ENCODE results near the gene ANO1.

The ANO1 gene

GRCh38 chr11:70226183-70226582, 148.1 kb downstream of the ANO1 start:
- DNase-seq: no peak

- no peak for DNase-seq
These were observed 148.8 kb downstream of the ANO1 start for GRCh38 chr11:70226967-70227366.

- DNase-seq: no peak
These were observed 151.6 kb downstream of the ANO1 start for GRCh38 chr11:70229737-70230136.

GRCh38 chr11:70230151-70230839, 152.2 kb downstream of the ANO1 start:
- no peak for DNase-seq

- DNase-seq: no peak
These were observed 153.0 kb downstream of the ANO1 start for GRCh38 chr11:70230840-70231710.

GRCh38 chr11:70233034-70233433, 154.9 kb downstream of the ANO1 start:
- DNase-seq: no peak

GRCh38 chr11:70233511-70233934, 155.4 kb downstream of the ANO1 start:
- DNase-seq: no peak

GRCh38 chr11:70233962-70234361, 155.8 kb downstream of the ANO1 start:
- DNase-seq: no peak

Measured in activated CD4-positive, alpha-beta T cell treated with anti-CD3 and anti-CD28 coated beads, Interleukin-2, amount 50 U/mL, for 1 hour (primary cell).